ENCODE results near the gene HOXB9.

Gene HOXB9

GRCh38 chr17:48624118-48624517 is 2.0 kb downstream of the HOXB9 start:
- DNase-seq (ENCODE audit: low read depth) = no peak

DNA sequence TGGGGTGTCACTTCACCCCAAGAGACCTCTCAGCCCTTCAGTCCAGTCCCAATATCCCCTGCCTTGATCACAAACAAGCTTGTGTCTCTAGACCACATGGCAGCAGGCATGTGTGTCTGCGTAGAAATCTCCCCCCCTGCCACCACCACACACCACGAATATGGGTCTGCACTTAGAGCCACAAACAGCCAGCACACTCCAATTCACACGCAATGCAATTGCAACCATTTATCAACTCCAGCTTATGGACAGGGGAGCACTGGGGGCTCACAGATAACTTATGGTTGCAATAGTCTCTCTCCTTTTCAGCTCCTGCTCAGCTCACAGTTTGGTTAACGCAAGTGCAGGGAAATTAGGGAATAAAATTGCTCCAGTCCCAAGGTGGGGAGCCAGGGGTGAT is 2.6 kb downstream of the HOXB9 start:
- DNase-seq (ENCODE audit: low read depth) = no peak

GRCh38 chr17:48622857-48623256 is 3.3 kb downstream of the HOXB9 start:
- DNase-seq (ENCODE audit: low read depth) = no peak

DNA sequence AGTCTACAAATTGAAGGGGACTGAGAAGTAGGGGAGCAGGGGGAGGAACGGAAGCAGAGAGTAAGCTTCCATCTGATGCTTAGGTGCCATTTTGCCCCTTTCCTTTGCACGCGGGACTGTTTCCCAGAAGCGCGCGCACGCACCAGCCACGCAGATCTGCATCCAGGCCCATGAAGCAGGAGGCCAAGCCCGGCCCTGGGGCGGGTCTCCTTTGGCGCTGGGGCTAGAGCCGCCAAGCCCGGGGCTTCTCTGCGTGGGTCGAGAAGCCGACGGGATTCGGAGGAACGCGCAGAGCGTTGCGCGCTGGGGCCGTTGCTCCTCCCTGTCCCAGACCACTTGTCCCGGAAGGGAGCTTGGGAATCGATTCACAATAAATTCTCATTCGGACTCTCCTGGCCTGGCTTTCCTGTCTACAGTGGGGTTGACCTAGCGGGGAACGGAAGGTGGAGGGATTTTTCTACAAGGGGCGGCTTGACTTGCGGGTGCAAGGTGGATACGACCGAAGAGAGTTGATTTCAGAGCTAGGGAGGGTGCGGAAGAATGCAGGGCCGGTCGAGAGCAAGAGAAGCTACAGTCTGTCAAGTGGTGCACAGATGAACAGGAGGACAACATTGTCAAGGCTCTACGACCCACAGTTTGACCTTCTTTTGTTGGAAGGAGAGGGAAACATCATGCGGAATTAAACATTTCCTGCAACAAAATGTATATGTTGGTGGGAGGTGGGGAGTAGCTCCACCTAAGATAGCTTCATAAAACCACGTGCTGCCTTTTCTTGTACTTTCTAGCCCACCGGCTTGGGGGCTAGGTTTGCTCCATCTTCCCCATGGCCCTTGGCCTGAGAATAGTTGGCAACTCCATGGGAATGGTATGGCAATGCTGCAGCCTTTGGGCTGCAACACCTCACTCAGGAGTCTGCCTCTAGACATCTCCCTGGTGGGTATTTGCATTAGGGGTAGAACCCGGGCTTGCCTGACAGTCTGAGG is 4.5 kb downstream of the HOXB9 start:
- no peak for DNase-seq (ENCODE audit: low read depth)

DNA sequence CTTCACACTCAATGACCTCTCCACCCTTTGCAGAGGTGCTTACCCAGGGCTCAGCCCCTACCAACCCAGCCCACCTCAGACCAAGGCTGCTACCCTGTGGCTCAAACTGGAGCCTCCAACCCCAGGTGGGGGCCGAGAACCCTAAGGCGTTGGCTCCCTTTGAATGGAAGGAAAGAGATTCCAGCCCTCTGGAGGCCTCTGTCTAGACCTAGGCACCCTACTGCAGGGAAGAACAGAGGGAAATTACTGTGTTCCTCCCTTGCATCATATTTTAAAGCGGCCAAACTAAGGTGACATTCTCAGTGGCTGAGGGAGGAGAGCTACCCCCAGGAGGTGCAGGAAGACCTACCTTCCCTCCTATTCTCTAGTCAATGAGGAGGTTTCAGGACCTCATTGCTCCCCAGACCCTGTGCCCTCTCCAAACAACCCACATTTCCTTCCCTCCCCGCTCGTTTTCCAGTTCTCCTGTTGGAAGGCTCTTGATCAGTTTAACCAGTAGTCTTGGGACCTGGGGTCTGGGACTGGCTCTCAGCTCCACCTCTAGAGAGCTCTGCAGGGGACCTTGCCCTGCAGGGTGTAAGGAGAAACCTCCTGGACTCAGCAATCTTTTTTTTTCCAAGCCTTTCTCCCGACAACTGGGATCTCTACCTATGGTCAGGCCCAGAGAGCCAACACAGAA is 5.6 kb downstream of the HOXB9 start:
- DNase-seq (ENCODE audit: low read depth) = no peak

- no peak for DNase-seq (ENCODE audit: low read depth)
Measured at GRCh38 chr17:48619826-48620449, 6.2 kb downstream of the HOXB9 start.

- DNase-seq (ENCODE audit: low read depth) = peak; percentile 82
Measured at GRCh38 chr17:48618256-48618896, 7.8 kb downstream of the HOXB9 start.

DNA sequence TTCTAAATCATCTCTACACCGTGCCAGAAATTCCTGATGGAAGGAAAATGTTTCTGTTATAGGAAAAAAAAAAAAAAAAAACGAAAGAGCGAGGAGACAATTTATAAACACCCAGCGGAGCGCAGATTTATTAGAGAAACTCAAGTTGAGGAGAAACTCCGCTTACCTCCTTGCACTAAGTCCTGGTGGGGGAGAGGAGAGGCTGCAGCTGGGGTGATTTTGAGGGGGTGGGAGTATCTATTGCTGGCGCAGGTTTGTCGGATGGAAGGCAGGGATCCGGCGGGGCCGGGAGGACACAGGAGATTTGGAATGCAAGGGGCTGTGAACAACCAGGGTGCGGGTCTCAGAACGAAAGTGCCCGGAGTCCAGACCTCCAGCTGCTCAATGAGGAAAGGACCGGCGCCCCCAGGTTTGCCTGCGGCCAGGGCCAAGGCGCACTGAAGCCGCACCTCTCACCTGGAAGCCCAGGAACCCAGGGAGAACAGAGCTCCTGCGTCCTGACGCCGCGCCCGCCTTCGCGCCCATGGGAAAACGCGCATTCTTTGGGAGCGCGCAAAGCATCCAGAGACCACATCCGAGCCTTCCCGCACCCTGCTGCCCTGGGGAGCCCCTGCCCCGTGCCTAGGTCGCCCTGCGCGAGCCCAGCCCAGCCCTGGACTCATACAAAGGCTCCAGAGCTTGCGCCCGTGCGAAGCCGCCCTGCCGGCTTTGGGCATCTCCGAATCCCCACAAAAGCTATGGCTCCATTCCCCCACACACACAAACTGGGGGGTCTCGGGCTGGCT is 8.5 kb downstream of the HOXB9 start:
- peak; percentile 35 for DNase-seq (ENCODE audit: low read depth)

DNA sequence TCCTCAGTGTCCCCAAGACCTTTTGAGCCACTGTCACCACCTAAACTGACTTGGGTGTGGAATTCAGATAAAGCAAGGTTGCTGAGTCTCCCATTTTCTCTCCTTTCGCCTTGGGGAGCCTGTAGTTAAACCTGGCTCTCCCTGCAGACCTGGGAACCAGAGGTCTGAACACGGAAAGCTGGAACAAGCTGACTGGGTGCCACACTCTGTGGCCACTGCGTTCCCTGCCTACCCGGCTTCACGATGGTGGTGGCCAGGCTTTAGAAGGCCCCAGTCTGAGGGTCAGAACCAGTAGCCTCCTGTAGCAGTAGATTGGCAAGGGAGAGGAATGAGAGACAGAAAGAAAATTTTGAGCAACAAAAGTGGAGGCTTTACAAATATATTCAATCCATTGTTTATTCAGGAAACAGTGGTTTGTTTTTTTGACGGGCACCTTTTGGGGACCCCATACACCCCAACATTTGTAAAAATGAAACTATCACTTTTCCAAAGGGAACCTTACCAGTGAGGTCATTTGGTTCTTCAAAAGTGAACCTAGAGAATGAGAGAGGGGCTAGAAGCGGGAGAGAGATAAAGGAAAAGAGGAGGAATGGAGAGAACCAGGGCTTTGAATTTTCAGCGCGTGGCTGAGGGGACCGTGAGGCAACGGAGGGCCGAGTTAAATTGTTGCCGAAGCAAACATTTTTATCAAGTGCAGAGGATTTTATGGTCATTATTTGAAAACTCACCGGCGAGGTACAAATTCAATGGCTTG is 9.3 kb downstream of the HOXB9 start:
- DNase-seq (ENCODE audit: low read depth) = peak; percentile 27

GRCh38 chr17:48615963-48616716 is 10.0 kb downstream of the HOXB9 start:
- peak; percentile 32 for DNase-seq (ENCODE audit: low read depth)

- peak; percentile 89 for DNase-seq (ENCODE audit: low read depth)
Measured at GRCh38 chr17:48615047-48615962, 10.9 kb downstream of the HOXB9 start, which contains the start of gene HOXB8. Gene HOXB8 (minus strand): TSS chr17:48615292. CDS start chr17:48614704, 588 bp downstream.

DNA sequence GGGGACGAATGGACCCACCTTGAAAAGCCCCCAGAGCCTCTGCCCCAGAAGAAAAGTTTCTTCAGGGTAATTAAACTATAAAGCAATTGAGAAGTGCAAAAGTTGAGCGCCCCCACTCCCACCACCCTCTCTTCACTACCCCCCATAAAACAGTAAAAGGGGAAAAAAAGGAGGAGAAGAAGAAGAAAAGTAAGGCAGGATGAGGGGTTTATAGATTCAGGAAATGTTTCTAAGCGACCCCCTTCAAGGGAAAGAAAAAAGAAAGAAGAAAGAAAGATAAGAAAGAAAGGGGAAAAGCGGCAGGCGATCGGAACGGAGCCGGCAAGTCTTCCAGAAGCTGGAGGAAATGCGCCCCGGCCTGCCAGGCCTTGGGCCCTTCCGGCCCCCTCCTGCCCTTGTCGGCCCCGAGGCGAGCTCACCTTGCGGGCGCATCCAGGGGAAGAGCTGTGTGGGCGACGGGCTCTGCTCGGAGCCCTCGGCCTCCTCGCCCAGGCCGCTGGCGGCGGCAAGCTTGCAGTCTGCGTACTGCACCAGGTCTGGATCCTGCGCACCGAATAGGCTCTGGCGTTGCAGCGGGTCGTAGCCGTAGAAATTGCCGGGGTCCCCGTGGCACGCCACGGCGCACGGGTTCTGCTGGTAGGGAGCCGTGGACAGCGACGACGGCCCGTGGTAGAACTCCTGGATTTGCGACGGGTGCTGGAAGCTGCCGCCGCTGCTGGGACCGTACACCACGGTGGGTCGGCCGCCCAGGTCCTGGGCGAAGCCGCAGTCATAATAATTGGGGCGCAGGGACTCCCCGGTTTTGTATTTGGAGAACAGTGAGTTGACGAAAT is 12.1 kb downstream of the HOXB9 start:
- DNase-seq (ENCODE audit: low read depth) = peak; percentile 57

GRCh38 chr17:48612854-48613691 is 13.1 kb downstream of the HOXB9 start:
- peak; percentile 68 for DNase-seq (ENCODE audit: low read depth)

- peak; percentile 64 for DNase-seq (ENCODE audit: low read depth)
Measured at GRCh38 chr17:48612456-48612853, 13.7 kb downstream of the HOXB9 start.

DNA sequence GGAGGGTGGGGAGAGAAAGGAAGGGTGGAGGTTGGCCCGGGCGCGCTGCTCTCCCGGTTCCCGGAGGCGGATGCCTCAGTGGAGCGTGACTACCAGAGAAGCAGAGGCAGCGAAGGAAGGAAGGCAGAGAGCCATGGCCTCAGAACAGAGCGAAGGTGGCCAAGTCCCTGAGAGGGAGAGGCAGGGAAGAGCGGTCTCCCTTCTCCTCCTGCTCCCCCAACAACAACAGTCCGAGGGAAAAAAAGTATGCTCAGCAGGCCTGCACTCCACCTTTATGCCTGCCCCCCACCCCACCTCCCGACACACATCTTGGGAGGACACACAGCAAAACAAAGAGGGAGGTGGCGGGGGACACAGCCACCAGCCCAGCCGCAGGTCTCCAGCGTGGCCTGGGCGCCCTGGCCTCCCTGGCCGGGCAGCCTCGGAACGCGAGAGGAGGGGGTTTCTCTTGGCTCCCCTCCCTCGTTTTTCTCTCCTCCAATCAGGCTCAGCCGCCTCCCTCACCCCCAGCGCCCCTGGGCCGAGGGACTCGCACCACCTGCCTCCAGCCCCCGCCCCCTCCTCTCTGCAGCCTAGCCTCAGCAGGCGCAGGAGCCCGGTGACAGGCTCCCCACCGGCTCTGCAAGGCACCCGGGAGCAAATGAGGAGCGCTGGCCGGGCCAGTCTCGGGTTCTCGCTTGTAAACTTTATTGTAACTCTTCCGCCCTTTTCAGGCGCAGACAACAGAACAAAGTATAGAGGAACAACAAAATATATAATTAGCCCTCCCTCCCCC is 14.3 kb downstream of the HOXB9 start:
- DNase-seq (ENCODE audit: low read depth) = peak; percentile 47

DNA sequence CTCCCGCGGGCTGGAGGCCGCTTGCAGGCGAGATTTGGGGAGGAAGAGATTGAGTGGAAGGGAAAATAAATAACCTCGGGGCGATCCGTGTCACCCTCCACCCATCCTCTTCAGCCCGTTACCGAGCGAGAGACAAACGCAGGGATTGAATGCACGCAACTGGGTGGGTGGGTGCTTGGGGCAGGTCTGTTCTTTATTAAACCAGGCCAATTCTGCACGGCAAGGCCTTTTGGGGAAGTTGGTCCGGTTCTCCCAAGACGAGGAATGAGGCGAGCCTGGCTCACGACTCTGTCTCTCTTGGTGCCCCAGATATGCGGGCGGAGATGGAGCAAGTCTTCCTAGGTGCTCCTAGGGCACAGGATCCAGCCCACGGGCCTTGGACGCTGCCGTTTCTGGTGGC is 14.9 kb downstream of the HOXB9 start:
- peak; percentile 57 for DNase-seq (ENCODE audit: low read depth)

All from amniotic epithelial cell (primary cell).